HG03378 (cell line): ENCODE data around the gene HSPE1.
A peak's percentile ranks its signal among the peaks of the same experiment; 100 is the strongest.
"Not testable (repeated sequence)": the region's sequence is repeated elsewhere in the genome, so short reads cannot be mapped to it uniquely, and the experiment has no call there.

Experiments
- ATAC-seq: cut with Tn5 transposase; IDR thresholded peaks from one replicate; pipeline ENCODE4 v1.9.1; 2021; ENCODE audit warnings: mild to moderate bottlenecking, moderate library complexity; ENCODE audit not compliant: unreplicated experiment

Gene HSPE1

DNA sequence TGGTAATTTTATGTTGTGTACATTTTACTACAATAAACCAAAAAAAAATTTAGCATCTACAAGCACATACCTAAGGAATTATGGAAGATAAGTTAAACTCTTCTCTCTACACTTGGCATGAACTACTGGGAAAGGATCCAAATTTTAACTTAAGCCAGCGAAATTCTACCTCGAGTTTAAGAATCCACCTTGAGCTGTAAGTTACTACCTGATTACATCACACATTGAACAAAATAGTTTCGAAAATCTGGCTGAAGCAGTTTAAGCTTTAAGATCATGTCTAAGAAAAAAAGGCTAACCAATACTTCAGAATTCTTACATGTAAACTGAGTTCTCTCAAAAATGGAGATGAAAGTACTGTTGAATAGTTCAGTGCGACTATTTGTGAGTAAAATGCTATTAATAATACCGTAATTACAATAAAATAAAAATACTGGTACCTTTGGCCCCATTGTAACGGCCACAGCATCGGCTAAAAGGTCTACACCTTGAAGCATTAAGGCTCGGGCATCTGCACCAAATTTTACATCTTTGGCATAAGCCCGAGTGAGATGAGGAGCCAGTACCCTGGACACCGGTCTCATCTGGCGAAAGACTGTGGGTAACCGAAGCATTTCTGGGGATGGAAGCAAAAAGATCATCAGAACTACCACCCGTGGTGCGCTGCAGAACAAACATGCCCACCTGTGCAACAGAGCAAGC lies 1.8 kb upstream of the HSPE1 start:
- no peak for ATAC-seq

DNA sequence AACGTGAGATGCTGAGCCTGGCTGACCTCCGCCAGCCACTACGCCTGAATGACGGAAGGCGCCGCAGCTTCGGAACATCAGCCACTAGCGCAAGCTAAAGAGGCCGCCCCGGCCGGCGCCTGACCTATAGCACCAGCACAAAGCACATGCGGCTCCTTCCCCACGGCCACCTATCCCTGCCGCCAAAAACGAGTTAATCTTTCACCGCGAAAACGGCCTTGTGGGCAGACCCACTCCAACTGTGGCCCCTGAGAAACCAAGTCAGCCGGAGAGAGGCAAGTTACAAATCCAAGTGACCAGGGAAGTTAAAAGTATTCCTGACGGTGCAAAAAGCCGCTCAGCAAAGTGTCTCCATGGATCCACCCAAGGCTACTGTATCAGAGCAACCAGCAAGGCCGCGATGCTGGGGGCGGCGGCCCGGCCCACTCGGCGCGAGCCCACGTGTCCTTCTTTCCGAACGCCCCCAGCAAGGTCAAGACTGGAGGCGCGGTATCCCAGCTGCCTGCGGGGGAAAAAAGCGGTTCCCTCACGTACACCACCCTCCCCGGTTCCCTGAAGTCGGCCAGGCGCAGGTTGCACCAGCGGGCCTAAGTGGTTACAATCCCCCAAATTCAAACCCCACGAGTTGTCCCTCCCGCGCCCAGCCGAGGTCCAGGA lies 1.1 kb upstream of the HSPE1 start:
- peak; percentile 15 for ATAC-seq

DNA sequence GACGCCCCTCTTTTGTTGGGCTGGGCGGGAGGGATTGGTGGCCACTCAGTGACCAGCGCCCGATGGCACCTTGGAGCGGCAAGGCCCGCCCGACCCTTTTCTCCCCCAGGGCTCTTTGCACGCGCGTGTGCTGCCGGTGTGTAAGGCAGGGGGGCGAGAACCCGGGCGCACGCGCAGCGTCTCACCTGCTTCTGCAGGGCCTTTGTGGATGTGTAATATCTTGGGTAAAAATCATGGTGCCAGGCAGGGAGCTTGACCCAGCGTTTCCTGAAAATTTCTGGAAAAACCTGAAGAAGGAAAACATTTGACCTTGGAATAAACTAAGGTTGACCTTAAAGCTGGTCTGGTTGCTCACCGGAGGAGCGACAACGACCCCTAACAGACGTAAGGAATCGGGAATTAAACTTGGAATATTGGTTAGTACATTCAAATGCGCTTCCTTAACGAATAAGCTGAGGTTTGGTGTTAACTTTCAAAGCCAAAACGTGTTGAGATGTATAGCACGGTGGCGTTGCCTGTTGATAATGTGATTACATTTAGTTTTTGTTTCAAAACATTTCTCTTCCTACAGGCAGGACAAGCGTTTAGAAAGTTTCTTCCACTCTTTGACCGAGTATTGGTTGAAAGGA lies 438 bp downstream of the HSPE1 start:
- peak; percentile 6 for ATAC-seq

DNA sequence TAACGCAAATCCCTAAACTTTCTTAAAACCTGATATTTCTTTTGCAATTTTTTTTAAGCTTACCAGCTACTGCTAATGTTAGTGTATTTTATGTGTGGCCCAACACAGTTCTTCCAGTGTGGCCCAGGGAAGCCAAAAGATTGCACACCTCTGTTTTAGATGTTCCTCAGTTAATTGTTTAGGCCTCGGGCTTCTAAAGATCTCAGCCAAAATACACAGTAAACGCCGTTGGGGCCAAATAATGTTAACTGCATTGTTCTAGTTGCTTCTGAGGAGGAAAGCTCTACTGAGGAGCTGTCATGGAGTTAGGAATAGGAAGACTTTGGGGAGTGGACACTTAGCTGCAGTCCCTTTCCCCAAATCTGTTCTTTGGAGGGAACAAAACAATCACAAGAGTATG lies 2.0 kb downstream of the HSPE1 start:
- no peak for ATAC-seq

DNA sequence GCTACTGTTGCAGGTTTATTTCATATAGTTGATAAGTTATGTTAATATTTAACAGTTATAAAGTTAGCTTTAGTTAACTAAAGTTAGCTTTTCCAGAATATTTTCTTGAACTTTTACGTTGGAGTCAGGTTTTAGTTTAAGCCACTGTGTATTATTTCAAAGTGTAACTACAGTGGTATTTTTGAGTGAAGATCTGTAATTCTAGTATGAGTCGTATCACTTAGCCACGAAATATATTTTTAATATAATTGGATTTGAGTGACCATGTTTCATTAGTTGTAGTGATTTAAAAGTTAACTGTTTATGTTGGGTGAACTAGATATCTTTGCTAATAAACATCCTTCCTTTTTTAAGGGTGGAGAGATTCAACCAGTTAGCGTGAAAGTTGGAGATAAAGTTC lies 2.5 kb downstream of the HSPE1 start:
- ATAC-seq = no peak

DNA sequence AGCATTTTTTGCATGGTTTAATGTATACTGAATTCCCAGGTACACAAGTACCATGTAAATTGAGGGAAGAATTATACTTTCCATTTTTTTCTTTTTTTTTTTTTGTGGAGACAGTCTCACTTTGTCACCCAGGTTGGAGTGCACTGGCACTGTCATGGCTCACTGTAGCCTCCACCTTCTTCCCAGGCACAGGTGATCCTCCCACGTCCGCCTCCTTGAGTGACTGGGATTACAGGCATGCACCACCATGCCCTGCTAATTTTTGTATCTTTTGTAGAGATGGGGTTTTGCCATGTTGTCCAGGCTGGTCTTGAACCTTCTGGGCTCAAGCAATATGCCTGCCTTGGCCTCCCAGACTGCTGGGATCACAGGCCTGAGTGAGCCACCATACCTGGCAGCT lies 3.8 kb downstream of the HSPE1 start:
- no peak for ATAC-seq

DNA sequence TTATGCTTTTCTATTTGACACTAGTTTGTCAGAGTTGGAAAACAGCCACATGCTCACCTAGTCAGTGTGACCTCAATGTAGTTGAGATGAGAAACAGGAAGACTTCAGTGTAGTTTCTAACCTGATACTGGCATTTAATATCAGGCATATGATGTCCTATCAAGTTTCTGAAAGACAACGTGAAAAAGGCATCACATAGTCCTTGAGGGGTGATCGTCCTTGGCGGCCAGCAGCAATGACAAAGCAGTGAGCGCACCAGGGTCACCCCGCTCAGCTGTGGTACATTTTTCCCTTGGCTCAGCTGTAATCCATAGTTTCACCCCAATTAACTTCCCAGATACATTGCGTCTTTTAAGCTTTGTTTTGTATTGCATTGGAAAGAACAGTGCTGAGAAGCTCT lies 4.3 kb downstream of the HSPE1 start:
- no peak for ATAC-seq

DNA sequence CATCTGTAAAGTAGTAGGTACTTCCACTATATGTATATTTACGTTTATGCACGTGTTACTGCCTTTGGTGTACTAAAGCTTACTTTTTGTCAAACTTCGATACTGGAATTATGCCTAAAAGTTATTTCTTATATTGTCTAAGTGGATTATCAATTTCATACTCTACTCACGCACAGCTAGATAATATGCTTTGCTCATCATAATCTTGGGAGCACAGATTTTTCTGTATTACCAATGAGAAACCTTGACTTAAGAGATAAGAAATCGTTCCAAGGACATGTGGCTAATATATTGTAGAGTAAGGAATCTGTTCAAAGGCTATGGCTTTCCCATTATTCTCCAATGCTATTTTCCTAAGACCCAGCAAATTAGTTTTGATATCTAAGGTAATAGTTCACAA lies 6.5 kb downstream of the HSPE1 start:
- no peak for ATAC-seq

DNA sequence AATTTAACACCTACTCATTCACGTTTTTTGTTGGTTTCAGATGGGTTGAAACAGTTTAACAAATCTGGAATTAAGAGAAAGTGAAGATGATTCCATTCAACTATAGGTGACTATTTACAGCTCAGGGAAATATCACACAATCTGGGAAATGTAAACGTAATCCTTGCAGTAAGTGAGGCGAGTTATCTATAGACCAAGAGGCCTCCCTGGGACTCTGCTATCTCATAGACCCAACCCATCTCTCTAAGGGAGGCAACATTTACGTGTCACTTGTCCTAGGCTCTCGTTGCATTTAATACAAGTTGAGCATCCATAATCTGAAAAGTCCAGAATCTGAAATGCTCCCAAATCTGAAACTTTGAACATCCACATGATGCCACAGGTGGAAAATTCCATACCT lies 13.7 kb downstream of the HSPE1 start:
- no peak for ATAC-seq

DNA sequence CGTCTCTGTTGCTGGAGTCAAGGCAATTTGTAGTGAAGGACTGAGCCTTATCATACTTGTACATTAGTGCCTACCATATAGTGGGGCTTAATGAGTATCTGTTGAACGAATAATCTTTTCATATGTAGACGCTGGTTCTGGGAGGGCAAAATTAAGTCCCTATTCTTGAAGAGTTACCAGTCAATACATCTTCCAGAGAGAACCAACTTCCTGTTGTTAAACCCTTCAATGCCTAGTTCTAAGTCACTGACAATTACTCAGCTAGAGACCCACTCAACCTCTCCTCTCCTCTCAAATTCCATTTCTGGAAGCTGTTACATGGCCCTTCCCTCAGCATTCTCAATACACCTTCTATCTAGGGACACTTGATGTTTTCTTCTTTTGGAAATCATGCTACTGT lies 14.6 kb downstream of the HSPE1 start:
- no peak for ATAC-seq

DNA sequence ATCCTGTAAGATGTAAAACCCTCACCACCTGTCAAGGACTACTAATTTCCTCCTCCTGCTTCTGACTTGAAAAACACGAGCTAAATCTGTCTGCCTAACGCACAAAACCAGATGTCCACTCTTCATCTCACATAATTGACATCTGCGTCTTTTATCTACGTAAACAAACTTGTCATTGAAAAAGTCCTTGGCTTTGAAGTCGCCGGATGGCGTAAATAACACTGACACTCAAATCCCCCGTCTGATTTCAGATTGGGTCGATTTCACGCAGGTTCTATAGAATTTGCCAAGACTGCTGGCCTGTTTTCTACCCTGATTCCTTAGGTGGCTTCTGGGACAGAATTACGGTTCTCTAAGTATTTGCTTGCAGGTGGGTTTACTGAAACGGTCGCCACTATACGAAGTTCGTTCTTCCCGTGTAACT lies 15.1 kb downstream of the HSPE1 start:
- peak; percentile 8 for ATAC-seq

DNA sequence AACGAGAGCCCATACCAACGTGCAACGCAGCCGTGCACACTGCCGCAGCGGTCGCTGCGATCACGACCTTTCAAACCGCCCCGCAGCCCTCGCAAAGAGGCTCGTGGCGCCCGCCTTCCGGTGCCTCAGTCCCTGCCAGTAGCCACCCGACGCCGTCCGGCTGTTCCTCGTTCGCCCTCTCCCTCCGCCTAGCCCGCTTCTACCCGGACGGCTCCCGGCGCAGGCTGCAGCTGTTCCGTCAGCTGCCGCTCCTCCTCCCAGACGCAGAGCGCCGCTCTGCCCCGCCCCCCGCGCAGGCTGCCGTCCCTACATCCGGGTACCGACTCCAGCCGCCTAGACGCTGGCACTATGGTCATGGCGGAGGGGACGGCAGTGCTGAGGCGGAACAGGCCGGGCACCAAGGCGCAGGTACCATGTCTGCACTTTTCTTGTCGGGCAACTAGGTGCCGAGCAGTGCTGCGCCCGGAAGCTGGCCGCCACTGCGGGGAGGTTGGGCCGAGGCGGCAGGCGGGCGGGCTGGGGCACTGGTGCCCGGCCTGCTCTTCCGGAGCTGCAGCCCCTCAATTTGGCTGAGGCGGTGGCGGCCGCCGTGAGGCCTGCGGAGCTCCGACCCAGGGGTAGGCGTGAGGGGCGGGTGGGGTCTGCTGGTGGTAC lies 15.7 kb downstream of the HSPE1 start, which contains the start of gene MOB4:
MOB4 (plus strand) TSS at position 328 of the 654 bp plus-strand sequence; CDS start at position 349, 21 bp downstream.
- ATAC-seq = peak; percentile 90

DNA sequence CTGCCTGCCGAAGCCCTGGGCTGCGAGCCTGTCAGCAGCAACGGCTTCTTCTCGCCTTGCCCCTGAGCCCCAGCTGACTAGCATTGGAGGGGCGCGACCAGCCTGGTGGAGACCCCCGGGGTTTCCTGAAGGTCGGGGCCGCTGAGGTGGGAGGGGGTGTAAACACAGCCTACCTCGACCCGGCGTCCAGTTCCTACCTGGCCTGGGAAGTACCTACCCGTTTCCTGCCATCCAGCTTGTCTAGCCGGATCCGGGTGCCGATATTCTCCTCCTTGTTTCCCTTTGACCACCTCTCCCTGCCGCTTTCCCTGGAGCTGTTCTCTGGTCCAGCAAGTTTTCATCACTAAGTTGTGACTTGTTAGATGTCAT lies 16.2 kb downstream of the HSPE1 start:
- peak; percentile 6 for ATAC-seq

DNA sequence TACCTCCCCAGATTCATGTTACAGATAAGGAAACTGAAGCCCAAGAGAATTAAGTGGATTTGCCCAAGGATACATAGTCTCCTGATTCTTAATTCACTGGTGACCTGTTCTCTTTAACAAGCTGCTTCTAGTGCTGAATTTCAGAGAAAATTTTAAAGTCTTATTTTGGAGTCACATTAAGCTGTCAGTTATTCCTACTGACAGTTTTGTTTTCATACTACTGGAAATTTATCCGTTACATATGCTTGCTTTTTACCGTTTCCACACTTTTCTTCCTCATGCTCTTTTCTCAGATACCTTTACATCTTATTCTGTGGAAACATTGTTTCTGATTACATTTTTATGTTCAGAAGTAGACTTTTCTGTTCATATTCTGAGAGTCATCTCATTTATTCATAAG lies 17.0 kb downstream of the HSPE1 start:
- ATAC-seq = no peak

DNA sequence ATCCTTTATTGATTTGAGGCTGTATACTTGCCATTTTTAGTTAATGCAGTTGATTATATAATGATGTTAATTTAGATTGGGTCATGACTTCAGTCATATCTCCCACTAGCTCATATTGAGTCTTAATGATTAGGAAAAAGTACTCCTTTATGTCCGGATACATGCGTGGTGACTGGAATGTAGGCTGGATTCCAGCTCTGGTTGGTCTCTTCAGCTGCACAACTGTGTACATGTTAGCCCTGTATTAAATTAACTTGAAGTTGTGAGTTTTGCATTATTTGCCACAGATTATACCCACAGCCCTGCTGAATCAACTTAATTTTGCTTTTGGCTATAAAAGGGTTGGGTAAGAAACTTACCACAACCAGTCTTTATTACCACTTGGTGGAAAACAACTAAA lies 38.2 kb downstream of the HSPE1 start:
- no peak for ATAC-seq

DNA sequence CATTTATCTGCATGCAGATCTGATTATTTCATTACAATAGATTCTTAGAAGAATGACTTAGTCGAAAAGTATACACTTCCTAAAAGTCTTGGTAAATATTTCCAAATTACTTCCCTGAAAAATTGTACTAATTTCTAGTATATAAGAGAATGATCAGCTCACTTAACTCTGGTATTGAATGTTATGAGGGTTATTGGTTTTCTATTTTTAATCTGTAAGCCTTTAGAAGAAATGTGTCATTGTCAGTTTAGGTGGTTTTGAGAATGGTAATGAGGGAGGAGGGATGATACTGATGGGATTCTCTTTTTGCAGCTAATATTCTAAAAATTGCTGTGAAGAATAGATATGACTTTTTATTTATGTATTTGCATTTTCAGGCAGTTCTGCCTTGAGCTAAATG lies 39.6 kb downstream of the HSPE1 start:
- ATAC-seq = no peak

DNA sequence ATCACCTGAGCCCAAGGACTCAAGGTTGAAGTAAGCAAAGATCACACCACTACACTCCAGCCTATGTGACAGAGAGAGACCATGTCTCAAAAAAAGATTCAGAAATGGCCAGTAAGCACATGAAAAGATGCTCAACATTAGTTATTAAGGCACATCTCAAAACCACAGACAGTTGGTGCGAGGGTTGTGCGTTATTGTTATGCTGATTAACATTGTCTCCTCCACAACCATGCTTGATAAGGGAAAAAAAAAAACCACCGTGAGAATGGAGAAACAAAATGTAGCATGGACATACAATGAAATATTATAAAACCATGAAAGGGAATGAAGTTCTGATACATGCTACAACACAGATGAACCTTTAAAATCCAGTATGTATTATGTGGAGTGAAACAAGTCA lies 43.0 kb downstream of the HSPE1 start:
- ATAC-seq = no peak

DNA sequence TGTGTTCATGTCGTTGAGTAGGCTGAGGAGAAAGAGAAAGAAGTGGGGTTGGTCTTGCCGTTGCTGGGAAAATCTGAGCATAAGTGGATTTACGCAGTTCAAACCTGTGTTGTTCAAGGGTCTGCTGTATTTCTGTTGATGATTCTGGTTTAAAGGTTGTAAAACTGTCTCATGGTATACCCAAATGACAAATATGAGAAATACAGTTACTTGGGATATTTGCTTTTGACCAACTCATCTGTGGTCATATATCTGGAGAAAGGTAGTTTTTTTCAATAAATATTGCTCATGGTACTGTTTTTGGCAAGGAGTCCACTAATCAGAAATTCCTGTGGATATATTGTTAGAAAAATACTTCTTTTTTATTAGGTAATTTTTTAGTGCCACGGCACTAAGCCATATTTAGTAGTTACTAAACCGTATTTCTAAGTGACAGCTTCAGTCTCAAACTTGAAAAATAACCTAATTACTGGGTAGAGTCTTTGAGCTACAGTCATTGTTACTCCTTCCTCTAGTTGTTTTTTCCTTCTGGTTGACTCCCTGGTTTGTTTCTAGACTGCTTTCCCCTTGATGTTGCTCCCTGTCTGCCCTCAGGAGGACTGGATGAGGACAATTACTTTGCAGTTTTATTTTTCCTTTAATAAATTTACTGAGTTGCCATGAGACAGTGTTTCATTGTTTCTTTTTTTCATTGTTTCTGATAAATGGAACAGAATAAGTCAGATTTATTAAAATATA lies 47.2 kb downstream of the HSPE1 start:
- ATAC-seq = no peak

DNA sequence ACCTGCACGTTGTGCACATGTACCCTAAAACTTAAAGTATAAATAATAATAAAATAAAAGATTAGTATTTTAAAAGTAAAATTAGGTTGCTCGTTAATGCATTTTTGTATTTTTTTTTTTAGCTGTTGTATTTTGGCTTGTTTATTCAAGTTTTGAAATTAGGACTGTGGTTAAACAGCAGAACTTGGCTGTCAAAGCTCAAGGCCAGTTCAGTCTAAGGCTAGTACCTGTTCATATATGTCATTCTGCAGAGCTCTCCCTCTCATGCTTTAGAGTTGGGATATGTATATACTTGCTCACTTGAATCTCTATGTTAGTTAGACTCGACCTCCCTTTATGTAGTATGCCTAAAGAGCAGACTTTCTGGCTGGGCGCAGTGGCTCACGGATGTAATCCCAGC lies 48.4 kb downstream of the HSPE1 start:
- ATAC-seq = no peak

DNA sequence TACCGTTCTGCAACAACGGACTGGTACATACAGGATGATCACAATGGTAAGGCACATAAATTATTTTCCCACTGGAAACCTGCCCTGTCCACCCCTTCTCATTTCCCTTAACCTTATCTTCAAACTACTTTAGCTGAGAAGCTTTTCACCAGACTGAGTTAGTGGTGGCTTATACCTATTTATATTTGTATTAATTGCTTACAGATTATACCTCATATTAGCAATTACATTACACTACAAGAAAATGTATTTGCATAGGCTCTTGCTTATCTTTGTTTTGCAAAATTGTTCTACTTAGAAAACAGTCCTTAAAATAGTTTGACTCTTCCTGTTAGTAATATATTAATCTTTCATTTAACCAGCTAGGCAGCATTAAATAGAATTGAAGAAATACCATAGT lies 51.1 kb downstream of the HSPE1 start:
- not testable (repeated sequence) for ATAC-seq
